Dedifferentiated amniotic fluid mesenchymal stem cell (primary cell): ENCODE data around the gene GPR183.
"Not testable (repeated sequence)": the region's sequence is repeated elsewhere in the genome, so short reads cannot be mapped to it uniquely, and the experiment has no call there.

ENCODE experiments used
- DNase-seq: peaks from one replicate; pipeline ENCODE4 v3.0.0-alpha.2; 2016; ENCODE audit errors: extremely low spot score

The GPR183 gene

DNA sequence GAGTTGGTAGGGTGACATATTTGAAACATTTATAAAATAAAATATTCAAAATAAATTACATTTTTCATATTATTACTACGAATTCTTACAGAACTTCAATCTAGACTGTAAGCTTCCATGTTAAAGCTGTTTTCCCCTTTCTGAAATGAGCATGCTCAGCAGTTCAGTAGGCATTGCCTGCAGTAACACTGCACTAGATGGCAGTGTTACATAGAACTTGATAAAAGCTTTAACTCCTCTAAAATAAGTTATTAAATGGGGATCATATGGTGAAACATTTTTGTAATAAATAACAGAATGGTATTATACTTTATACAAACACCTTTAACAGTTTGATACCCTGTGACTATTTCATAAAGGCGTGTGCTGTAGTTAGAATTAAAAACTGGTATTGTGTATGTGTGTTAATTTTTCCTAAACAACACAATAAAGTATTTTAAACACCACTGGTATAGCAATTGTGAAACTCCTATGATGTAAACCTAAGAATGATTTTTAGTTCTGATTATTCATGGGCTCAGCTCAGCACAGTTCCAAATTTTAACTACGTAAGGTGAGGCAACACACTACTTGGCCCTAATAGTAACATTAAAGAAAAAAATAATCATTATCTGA is 37.5 kb downstream of the GPR183 start:
- peak; percentile 66 for DNase-seq

DNA sequence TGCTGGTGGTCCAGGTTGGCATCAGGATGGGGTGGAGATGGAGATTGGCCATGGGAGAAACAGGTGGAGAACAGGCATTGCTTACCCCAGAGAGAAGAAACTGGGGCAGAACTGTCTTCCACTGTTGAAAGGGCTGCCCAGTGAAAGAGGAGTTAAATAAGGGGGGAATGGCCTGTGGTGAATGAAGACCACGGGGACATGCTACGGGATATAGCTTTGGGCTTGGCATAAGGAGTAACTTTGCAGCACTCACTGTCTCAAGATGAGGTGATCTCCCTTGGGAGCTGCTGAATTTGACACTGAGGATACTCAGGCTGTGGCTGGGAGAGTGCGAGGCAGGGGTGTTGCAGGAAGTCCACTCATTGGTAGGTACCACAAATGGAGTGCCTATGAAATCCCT is 38.4 kb downstream of the GPR183 start:
- DNase-seq = no peak

DNA sequence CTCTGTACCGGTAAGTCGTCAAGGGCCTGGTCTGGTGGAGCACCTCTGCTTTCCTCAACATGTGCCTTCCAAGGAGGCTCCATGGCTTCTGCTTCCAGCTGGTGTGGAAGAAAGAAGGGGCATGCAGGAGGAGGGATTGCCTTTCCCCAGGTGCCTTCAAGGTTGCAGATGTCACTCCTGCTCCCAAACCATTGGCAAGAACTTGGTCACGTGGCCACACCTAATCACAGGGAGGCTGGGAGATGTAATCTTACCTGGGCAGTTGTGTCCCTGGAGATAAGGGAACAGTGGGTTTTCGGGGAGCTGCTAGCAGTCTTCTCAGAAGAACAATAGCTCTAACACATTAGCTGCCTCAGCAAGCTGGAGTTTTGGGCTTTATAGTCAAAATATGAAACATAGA is 39.3 kb downstream of the GPR183 start:
- DNase-seq = no peak

- DNase-seq = no peak
These were observed 40.4 kb downstream of the GPR183 start for GRCh38 chr13:99266827-99267226.

GRCh38 chr13:99265821-99266426 is 41.3 kb downstream of the GPR183 start:
- peak; percentile 53 for DNase-seq

GRCh38 chr13:99265162-99265800 is 41.9 kb downstream of the GPR183 start:
- no peak for DNase-seq

- DNase-seq = no peak
These were observed 43.1 kb downstream of the GPR183 start for GRCh38 chr13:99264051-99264450.

GRCh38 chr13:99263126-99263785 is 43.9 kb downstream of the GPR183 start:
- no peak for DNase-seq

DNA sequence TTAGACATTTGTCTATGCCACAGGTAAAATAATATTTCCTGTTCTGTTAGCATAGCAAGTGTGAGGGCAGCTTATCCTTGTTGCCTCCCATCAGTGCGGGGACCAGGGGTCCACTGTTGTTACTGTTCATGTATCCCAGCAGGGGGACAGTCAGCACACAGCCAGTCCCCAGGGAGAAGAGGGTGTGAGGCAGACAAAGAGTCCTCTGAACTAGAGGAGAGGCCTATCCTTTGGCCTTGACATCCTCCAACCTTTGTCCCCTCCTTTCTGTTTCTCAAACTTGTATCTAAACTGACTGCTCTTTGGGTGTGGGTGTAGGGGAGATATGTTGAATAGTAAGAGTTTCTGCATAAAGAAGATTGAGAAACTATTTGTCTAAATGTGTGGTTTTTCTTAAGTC is 46.1 kb downstream of the GPR183 start:
- DNase-seq = no peak

GRCh38 chr13:99260216-99260615 is 47.0 kb downstream of the GPR183 start:
- no peak for DNase-seq

DNA sequence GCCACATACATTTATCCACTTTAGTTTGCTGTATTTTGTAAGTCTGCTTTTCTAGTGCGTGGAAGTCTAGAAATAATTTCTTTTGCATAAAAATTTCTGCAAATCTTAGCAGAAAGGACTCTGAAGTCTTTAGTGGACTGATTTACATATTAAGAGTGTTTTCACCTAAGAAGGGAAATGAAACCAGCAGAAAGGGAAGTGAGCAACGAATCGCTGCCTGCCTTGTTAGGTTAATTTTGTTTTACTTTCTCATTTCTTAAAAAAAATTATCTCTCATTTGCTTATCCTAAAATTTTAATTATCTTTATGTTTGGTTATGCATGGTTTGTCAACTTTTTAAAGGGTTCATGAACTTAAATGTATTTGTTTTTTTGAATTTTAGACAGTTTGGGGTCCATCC is 48.3 kb downstream of the GPR183 start:
- DNase-seq = no peak

- DNase-seq = no peak
These were observed 48.9 kb downstream of the GPR183 start, which contains the start of gene GPR18 for GRCh38 chr13:99258210-99258860. GPR18 (minus strand) TSS chr13:99258379; CDS start chr13:99255872, 2,507 bp downstream.

GRCh38 chr13:99257291-99257690 is 49.9 kb downstream of the GPR183 start:
- no peak for DNase-seq

GRCh38 chr13:99256709-99257108 is 50.5 kb downstream of the GPR183 start:
- DNase-seq = peak; percentile 93

DNA sequence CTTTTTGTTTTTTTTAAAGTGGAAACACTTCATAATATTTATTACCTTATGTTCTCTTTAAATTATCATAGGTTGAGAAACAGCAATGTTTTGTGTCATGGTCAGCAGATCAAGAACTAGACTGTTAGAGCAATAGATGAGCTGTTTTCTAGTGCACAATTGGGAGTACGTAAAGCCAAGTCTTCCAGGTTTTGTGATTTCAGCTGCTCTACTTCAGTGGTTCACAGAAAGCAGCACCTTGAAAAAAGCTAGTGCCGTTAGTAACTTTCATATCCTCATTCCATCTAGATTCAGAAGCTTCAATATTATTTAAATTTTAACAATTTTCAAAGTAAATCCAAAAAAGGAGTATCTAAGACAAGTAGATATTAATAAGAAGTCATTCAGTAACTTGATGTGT is 50.9 kb downstream of the GPR183 start:
- DNase-seq = no peak

DNA sequence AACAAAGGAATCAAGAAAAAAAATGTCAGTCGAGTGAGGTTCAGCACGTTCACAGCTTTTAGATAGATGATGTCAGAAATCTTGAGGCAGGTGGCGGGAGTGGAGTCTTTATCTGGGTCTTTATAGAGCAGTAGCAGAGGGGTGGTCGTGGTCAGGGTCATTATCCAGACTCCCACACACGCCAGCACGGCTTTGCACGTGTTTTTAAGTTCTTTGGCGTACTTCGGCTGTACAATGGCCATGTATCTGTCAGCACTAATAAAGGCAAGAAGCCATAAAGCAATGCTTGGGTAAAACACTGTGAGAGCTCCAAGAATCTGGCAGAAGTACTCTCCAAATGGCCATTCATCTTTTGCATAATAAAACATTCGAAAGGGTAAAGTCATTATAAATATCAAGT is 51.9 kb downstream of the GPR183 start:
- no peak for DNase-seq

- no peak for DNase-seq
These were observed 52.4 kb downstream of the GPR183 start for GRCh38 chr13:99254830-99255229.

GRCh38 chr13:99251921-99252320 is 55.3 kb downstream of the GPR183 start:
- no peak for DNase-seq

DNA sequence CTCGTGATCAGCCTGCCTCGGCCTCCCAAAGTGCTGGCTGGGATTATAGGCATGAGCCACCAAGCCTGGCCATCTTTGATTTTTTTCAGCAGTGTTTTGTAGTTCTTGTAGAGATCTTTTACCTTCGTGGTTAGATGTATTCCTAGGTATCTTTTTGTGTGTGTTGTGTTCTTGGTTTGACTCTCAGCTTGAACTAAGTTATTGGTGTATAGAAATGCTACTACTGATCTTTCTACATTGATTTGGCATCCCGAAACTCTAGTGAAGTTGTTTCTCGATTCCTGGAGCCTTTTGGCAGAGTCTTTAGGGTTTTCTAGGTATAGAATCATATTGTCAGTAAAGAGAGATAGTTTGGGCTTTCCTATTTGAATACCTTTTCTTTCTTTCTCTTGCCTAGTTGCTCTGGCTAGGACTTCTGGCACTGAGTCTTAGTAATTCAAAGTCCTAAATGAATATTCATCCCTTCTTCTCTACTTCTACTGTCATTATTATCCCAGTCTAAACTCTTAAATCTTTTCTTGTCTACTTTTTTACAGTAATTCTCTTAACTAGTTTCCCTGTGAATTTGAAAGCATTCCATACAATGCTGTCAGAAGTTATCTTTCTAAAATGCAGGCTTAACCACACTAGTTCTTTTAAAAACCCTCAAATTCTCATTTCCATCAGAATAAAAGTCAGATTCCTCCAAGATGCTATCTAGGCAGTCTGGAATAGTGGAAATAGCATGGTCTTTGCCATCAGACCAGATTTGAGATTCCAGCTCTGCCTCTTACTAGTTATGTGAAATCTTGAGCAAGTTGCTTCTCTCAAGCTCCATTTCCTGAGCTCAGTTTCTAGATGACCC is 56.0 kb downstream of the GPR183 start:
- DNase-seq = no peak

DNA sequence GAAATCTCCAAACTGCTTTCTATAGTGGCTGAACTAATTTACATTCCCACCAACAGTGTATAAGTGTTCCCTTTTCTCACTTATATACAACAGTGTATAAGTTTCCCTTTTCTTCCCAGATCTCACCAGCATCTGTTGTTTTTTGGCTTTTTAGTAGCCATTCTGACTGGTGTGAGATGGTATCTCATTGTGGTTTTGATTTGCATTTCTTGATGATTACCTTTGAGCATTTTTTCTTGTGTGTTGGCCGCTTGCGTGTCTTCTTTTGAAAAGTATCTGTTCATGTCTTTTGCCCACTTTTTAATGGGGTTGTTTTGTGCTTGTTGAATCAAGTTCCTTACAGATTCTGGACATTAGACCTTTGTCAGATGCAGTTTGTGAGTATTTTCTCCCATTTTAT is 57.6 kb downstream of the GPR183 start:
- not testable (repeated sequence) for DNase-seq

DNA sequence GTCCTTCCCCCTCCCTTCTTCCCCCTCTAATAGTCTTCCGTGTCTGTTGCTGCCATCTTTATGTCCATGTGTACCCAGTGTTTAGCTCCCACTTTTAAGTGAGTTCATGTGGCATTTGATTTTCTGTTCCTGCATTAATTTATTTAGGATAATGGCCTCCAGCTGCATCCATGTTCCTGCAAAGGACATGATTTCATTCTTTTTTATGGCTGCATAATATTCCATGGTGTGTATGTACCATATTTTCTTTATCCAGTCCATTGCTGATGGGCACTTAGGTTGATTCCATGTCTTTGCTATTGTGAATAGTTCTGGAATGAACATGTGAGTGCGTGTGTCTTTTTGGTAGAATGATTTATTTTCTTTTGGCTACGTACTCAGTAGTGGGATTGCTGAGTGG is 58.0 kb downstream of the GPR183 start:
- not testable (repeated sequence) for DNase-seq
